CD14-positive monocyte (primary cell): Measurements from ENCODE around the gene SLC2A9. TPM values are rescaled to one million over a fixed set of nuclear protein-coding genes. Genes with fewer than 3 reads are reported as not detected.

Experiments used
- DNase-seq, 3 donors: peaks; one replicate each; pipeline ENCODE4 v3.0.0-alpha.2; 2011 to 2022
- H2AFZ ChIP-seq: 2 replicates; pipeline ENCODE4 v1.6.0; 2012; ENCODE audit warnings: mild to moderate bottlenecking, low read depth, low read length, inconsistent platforms; ENCODE audit not compliant: insufficient read depth, poor library complexity, severe bottlenecking
- H3K27ac ChIP-seq, 2 donors: 1 replicate in 1 of 2; 2 replicates in 1 of 2; pipeline ENCODE4 v1.5.1; 2012 to 2013; ENCODE audit warnings: low read length in 2 of 2, control low read depth in 1 of 2, inconsistent platforms in 1 of 2, low read depth in 1 of 2, mild to moderate bottlenecking in 1 of 2
- H3K27me3 ChIP-seq, 2 donors: one replicate each; pipeline versions ENCODE4 v1.6.0 to v1.6.1; 2011 to 2013; ENCODE audit warnings: low read length in 2 of 2; ENCODE audit not compliant: control insufficient read depth in 2 of 2, insufficient read depth in 2 of 2
- H3K36me3 ChIP-seq, 2 donors: replicated peaks in 1 of 2; 1 replicate in 1 of 2; 2 replicates in 1 of 2; pipeline versions ENCODE4 v1.5.1 to v1.6.1; 2012 to 2013; ENCODE audit warnings: low read length in 2 of 2, control low read depth in 1 of 2, inconsistent platforms in 1 of 2, mild to moderate bottlenecking in 1 of 2; ENCODE audit not compliant: insufficient read depth in 2 of 2, control insufficient read depth in 1 of 2
- H3K4me1 ChIP-seq, 2 donors: 1 replicate in 1 of 2; 2 replicates in 1 of 2; pipeline versions ENCODE4 v1.5.1 to v1.6.1; 2012 to 2013; ENCODE audit warnings: low read length in 2 of 2, control low read depth in 1 of 2, inconsistent platforms in 1 of 2, mild to moderate bottlenecking in 1 of 2, moderate library complexity in 1 of 2; ENCODE audit not compliant: insufficient read depth in 2 of 2, control insufficient read depth in 1 of 2
- H3K4me2 ChIP-seq: replicated peaks from 2 replicates; pipeline ENCODE3; 2012; ENCODE audit warnings: low read length, moderate library complexity, mild to moderate bottlenecking; ENCODE audit not compliant: poor library complexity, severe bottlenecking; ENCODE audit errors: extremely low read depth
- H3K4me3 ChIP-seq, 3 experiments: fragments of 200-600 bp in 1 of 3; sonication (generic) in 1 of 3; replicated peaks in 1 of 3; 1 replicate in 2 of 3; 2 replicates in 1 of 3; pipeline ENCODE4 v1.5.1; 2011 to 2013; ENCODE audit warnings: low read length in 3 of 3, mild to moderate bottlenecking in 3 of 3, control low read depth in 2 of 3, low read depth in 2 of 3, inconsistent platforms in 1 of 3, moderate library complexity in 1 of 3
- H3K79me2 ChIP-seq: 2 replicates; pipeline ENCODE4 v1.6.0; 2012; ENCODE audit warnings: mild to moderate bottlenecking, control low read depth, inconsistent platforms, low read length, moderate library complexity; ENCODE audit not compliant: insufficient read depth
- H3K9ac ChIP-seq: 2 replicates; pipeline ENCODE4 v1.6.0; 2017; ENCODE audit warnings: low read length, mild to moderate bottlenecking; ENCODE audit not compliant: insufficient read depth, poor library complexity, severe bottlenecking
- H3K9me3 ChIP-seq, 2 donors: replicated peaks in 1 of 2; 1 replicate in 1 of 2; 2 replicates in 1 of 2; pipeline versions ENCODE4 v1.5.1 to v1.6.1; 2012 to 2013; ENCODE audit warnings: low read length in 2 of 2, control low read depth in 1 of 2; ENCODE audit not compliant: control insufficient read depth in 1 of 2, insufficient read depth in 1 of 2
- H4K20me1 ChIP-seq: 2 replicates; pipeline ENCODE4 v1.6.0; 2012; ENCODE audit warnings: mild to moderate bottlenecking, low read length, control low read depth, moderate library complexity; ENCODE audit not compliant: insufficient read depth
- H3K27ac Mint-ChIP-seq, 7 donors: one replicate each; pipeline ENCODE4 v1.8.0; 2020; ENCODE audit warnings: mild to moderate bottlenecking in 7 of 7, mixed read lengths in 7 of 7, moderate library complexity in 6 of 7, inconsistent platforms in 2 of 7
- H3K27me3 Mint-ChIP-seq, 3 donors: one replicate each; pipeline ENCODE4 v1.8.0; 2021 to 2022; ENCODE audit warnings: low read depth in 3 of 3, mild to moderate bottlenecking in 3 of 3, mixed read lengths in 3 of 3, moderate library complexity in 3 of 3, inconsistent platforms in 1 of 3
- H3K36me3 Mint-ChIP-seq, 2 donors: one replicate each; pipeline ENCODE4 v1.8.0; 2020; ENCODE audit warnings: mixed read lengths in 2 of 2, inconsistent platforms in 1 of 2, mild to moderate bottlenecking in 1 of 2
- H3K4me1 Mint-ChIP-seq: one replicate; pipeline ENCODE4 v1.8.0; 2020; ENCODE audit warnings: mild to moderate bottlenecking, mixed read lengths
- H3K4me3 Mint-ChIP-seq, 2 donors: one replicate each; pipeline ENCODE4 v1.8.0; 2020; ENCODE audit warnings: mild to moderate bottlenecking in 2 of 2, mixed read lengths in 2 of 2, moderate library complexity in 1 of 2
- H3K9me3 Mint-ChIP-seq, 7 donors: one replicate each; pipeline ENCODE4 v1.8.0; 2020 to 2022; ENCODE audit warnings: mixed read lengths in 7 of 7, mild to moderate bottlenecking in 6 of 7, moderate library complexity in 6 of 7, inconsistent platforms in 2 of 7
- WGBS: methylation state at CpG from one replicate; pipeline ENCODE4 v1.1.5; 2013; ENCODE audit warnings: missing lambda C conversion rate; ENCODE audit not compliant: insufficient coverage; 5-methylcytosine and 5-hydroxymethylcytosine counted together
- intact Hi-C, 2 donors: fragments of 100-400 bp; cut with micrococcal nuclease; formaldehyde crosslinking; loops; one replicate each; pipeline versions ENCODE4 v1.15.0 to v1.15.1; 2023
- polyA plus RNA-seq, 3 donors: library from polyadenylated mRNA; depleted of rRNA in 1 of 3; unstranded in 2 of 3; stranded (reverse) in 1 of 3; fragments of 300-500 nt in 2 of 3; fragments of >200 nt in 1 of 3; fragmentation: Illumina TruSeq in 2 of 3; gene quantifications; 1 replicate in 2 of 3; 2 replicates in 1 of 3; pipeline ENCODE4 v1.2.3, GENCODE V29; 2012 to 2021
- TF ChIP-seq, protein P1 (sequence below): fragments of 200-600 bp; IDR thresholded peaks from one replicate; pipeline ENCODE4 v1.8.0; 2022; ENCODE audit warnings: antibody characterized with exemption, mild to moderate bottlenecking

SLC2A9 gene
- polyA plus RNA-seq, 3 donors, result 27.3 to 38.6 (median 34.7) TPM

DNA sequence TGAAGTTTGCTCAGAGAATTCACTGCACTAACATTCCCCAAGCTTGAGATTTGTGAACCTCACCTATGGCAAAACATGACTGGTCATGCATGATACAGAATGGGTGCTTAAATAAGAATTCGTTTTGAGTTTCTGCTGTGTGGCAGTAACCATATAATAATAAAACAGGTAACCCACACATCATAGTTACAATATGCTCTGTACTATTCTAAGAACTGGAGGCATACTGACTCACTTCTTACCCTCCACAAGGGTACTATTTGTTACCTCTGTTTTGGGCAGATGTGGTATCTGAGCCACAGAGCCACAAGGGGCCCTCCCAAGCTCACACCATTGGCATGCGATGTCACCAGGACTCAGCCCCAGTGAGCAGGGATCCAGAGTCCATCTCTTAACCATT lies 17.6 kb downstream of the SLC2A9 start:
- Mint-ChIP-seq H3K36me3 (peaks cover 36 to 74% of the 10 kb centered on the region in 2 donors), H3K4me3 (no peak overlapping the region), H3K9me3 (peaks cover 0 to 3% (median 0%) of the 10 kb centered on the region in 7 donors), H3K27ac (peak overlapping the region in 1 of 7 donors; percentile 31), H3K27me3 (peaks cover 0 to 2% (median 0%) of the 10 kb centered on the region in 3 donors), H3K4me1 (peaks cover 43% of the 10 kb centered on the region)
- H3K4me3 ChIP-seq, result no peak overlapping the region
- H3K27me3 ChIP-seq, result no peaks in the 10 kb centered on the region
- H3K27ac ChIP-seq, result no peak overlapping the region
- peaks cover 25 to 73% of the 10 kb centered on the region in 2 donors for H3K36me3 ChIP-seq
- intact Hi-C loops, result no loop called here
- no peaks in the 10 kb centered on the region for H3K9me3 ChIP-seq
- H3K79me2 ChIP-seq, result peaks cover 86% of the 10 kb centered on the region
- H4K20me1 ChIP-seq, result peaks cover 66% of the 10 kb centered on the region
- TF ChIP-seq, protein P1, sequence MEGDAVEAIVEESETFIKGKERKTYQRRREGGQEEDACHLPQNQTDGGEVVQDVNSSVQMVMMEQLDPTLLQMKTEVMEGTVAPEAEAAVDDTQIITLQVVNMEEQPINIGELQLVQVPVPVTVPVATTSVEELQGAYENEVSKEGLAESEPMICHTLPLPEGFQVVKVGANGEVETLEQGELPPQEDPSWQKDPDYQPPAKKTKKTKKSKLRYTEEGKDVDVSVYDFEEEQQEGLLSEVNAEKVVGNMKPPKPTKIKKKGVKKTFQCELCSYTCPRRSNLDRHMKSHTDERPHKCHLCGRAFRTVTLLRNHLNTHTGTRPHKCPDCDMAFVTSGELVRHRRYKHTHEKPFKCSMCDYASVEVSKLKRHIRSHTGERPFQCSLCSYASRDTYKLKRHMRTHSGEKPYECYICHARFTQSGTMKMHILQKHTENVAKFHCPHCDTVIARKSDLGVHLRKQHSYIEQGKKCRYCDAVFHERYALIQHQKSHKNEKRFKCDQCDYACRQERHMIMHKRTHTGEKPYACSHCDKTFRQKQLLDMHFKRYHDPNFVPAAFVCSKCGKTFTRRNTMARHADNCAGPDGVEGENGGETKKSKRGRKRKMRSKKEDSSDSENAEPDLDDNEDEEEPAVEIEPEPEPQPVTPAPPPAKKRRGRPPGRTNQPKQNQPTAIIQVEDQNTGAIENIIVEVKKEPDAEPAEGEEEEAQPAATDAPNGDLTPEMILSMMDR, result no peak
- no peak overlapping the region for H2AFZ ChIP-seq
- WGBS, result no CpG with 5 or more reads among the region's 2 CpGs
- H3K4me1 ChIP-seq, result peaks cover 28 to 33% of the 10 kb centered on the region in 2 donors
- H3K9ac ChIP-seq, result no peak overlapping the region
- no peak for DNase-seq
- H3K4me2 ChIP-seq, result no peak overlapping the region

DNA sequence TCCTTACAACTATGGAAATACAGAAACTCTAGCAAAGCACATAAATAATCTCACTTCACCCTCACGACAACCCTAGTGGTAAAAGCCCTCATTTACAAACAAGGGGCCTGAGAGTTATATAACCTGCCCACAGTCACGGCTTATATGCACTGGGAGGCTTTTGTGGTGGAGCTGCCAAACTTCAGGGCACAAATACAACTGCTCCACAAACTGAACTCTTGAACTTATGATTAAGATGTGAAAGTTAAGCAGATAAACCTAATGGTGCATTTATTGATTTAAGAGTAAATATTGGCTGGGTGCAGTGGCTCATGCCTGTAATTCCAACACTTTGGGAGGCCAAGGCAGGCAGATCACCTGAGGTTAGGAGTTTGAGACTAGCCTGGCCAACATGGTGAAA lies 19.0 kb downstream of the SLC2A9 start:
- Histone ChIP-seq H3K79me2 (peaks cover 86% of the 10 kb centered on the region), H2AFZ (no peak overlapping the region), H4K20me1 (peaks cover 72% of the 10 kb centered on the region), H3K4me2 (no peak overlapping the region), H3K9me3 (no peaks in the 10 kb centered on the region), H3K9ac (no peak overlapping the region), H3K4me3 (no peak overlapping the region), H3K4me1 (peaks cover 23 to 24% of the 10 kb centered on the region in 2 donors), H3K36me3 (peaks cover 25 to 70% of the 10 kb centered on the region in 2 donors), H3K27ac (no peak overlapping the region), H3K27me3 (no peaks in the 10 kb centered on the region)
- TF ChIP-seq, protein P1, result no peak
- Mint-ChIP-seq H3K9me3 (peaks cover 0 to 3% (median 0%) of the 10 kb centered on the region in 7 donors), H3K27ac (no peak overlapping the region), H3K27me3 (no peaks in the 10 kb centered on the region), H3K4me1 (peaks cover 33% of the 10 kb centered on the region), H3K36me3 (peaks cover 41 to 74% of the 10 kb centered on the region in 2 donors), H3K4me3 (no peak overlapping the region)
- no CpG with 5 or more reads among the region's 2 CpGs for WGBS
- intact Hi-C loops, result no loop called here
- no peak for DNase-seq
